ENCODE results near the gene LRP1B.

- TF ChIP-seq, protein P1, sequence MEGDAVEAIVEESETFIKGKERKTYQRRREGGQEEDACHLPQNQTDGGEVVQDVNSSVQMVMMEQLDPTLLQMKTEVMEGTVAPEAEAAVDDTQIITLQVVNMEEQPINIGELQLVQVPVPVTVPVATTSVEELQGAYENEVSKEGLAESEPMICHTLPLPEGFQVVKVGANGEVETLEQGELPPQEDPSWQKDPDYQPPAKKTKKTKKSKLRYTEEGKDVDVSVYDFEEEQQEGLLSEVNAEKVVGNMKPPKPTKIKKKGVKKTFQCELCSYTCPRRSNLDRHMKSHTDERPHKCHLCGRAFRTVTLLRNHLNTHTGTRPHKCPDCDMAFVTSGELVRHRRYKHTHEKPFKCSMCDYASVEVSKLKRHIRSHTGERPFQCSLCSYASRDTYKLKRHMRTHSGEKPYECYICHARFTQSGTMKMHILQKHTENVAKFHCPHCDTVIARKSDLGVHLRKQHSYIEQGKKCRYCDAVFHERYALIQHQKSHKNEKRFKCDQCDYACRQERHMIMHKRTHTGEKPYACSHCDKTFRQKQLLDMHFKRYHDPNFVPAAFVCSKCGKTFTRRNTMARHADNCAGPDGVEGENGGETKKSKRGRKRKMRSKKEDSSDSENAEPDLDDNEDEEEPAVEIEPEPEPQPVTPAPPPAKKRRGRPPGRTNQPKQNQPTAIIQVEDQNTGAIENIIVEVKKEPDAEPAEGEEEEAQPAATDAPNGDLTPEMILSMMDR (conservative IDR thresholded peaks at IDR 0.05; ENCODE audit: low read length) = no peak
- TF ChIP-seq EZH2phosphoT487 (IDR thresholded peaks at IDR 0.05; ENCODE audit: borderline replicate concordance) = no peak
These were observed 205.3 kb downstream of the LRP1B start for GRCh38 chr2:141925511-141925910.
